Measurements from ENCODE around the gene TRIM33.
A peak's percentile ranks its signal among the peaks of the same experiment; 100 is the strongest.
"Not testable (repeated sequence)": the region's sequence is repeated elsewhere in the genome, so short reads cannot be mapped to it uniquely, and the experiment has no call there.

The TRIM33 gene

GRCh38 chr1:114390361-114390760 lies 120.6 kb downstream of the TRIM33 start:
- DNase-seq: no peak

GRCh38 chr1:114388432-114389003 lies 122.5 kb downstream of the TRIM33 start:
- DNase-seq: no peak

- not testable (repeated sequence) for DNase-seq
Measured at GRCh38 chr1:114387585-114387984, 123.4 kb downstream of the TRIM33 start.

- no peak for DNase-seq
Measured at GRCh38 chr1:114387010-114387360, 124.0 kb downstream of the TRIM33 start.

GRCh38 chr1:114386129-114387009 lies 124.6 kb downstream of the TRIM33 start:
- no peak for DNase-seq

GRCh38 chr1:114384922-114385321 lies 126.1 kb downstream of the TRIM33 start:
- DNase-seq: no peak

GRCh38 chr1:114379987-114380386 lies 131.0 kb downstream of the TRIM33 start:
- no peak for DNase-seq

GRCh38 chr1:114379358-114379757 lies 131.6 kb downstream of the TRIM33 start:
- DNase-seq: no peak

GRCh38 chr1:114377356-114377755 lies 133.6 kb downstream of the TRIM33 start:
- DNase-seq: no peak

- DNase-seq: no peak
Measured at GRCh38 chr1:114369930-114370329, 141.1 kb downstream of the TRIM33 start.

GRCh38 chr1:114369266-114369919 lies 141.6 kb downstream of the TRIM33 start:
- DNase-seq: not testable (repeated sequence)

GRCh38 chr1:114368560-114369255 lies 142.3 kb downstream of the TRIM33 start:
- DNase-seq: no peak

GRCh38 chr1:114367810-114368209 lies 143.2 kb downstream of the TRIM33 start:
- DNase-seq: no peak

- DNase-seq: not testable (repeated sequence)
Measured at GRCh38 chr1:114363230-114363629, 147.8 kb downstream of the TRIM33 start.

- no peak for DNase-seq
Measured at GRCh38 chr1:114359791-114360190, 151.2 kb downstream of the TRIM33 start.

- no peak for DNase-seq
Measured at GRCh38 chr1:114355240-114355639, 155.8 kb downstream of the TRIM33 start.

- peak; percentile 90 for DNase-seq
Measured at GRCh38 chr1:114353262-114353661, 157.7 kb downstream of the TRIM33 start.

GRCh38 chr1:114352797-114353196 lies 158.2 kb downstream of the TRIM33 start:
- DNase-seq: peak; percentile 4

- DNase-seq: no peak
Measured at GRCh38 chr1:114350731-114351445, 160.1 kb downstream of the TRIM33 start.

GRCh38 chr1:114349891-114350605 lies 161.0 kb downstream of the TRIM33 start:
- DNase-seq: no peak

GRCh38 chr1:114347431-114348209 lies 163.4 kb downstream of the TRIM33 start:
- DNase-seq: no peak

Measured in fibroblast of skin of right biceps (primary cell).